NCI-H187 (cell line): ENCODE results near the gene LUC7L.
"Not testable (repeated sequence)": the region's sequence is repeated elsewhere in the genome, so short reads cannot be mapped to it uniquely, and the experiment has no call there.

Experiments used
- DNase-seq, 2 experiments: peaks; one replicate each; lab custom pipeline; 2025; lab: John Stamatoyannopoulos, UW

The LUC7L gene, protein sequence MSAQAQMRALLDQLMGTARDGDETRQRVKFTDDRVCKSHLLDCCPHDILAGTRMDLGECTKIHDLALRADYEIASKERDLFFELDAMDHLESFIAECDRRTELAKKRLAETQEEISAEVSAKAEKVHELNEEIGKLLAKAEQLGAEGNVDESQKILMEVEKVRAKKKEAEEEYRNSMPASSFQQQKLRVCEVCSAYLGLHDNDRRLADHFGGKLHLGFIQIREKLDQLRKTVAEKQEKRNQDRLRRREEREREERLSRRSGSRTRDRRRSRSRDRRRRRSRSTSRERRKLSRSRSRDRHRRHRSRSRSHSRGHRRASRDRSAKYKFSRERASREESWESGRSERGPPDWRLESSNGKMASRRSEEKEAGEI

DNA sequence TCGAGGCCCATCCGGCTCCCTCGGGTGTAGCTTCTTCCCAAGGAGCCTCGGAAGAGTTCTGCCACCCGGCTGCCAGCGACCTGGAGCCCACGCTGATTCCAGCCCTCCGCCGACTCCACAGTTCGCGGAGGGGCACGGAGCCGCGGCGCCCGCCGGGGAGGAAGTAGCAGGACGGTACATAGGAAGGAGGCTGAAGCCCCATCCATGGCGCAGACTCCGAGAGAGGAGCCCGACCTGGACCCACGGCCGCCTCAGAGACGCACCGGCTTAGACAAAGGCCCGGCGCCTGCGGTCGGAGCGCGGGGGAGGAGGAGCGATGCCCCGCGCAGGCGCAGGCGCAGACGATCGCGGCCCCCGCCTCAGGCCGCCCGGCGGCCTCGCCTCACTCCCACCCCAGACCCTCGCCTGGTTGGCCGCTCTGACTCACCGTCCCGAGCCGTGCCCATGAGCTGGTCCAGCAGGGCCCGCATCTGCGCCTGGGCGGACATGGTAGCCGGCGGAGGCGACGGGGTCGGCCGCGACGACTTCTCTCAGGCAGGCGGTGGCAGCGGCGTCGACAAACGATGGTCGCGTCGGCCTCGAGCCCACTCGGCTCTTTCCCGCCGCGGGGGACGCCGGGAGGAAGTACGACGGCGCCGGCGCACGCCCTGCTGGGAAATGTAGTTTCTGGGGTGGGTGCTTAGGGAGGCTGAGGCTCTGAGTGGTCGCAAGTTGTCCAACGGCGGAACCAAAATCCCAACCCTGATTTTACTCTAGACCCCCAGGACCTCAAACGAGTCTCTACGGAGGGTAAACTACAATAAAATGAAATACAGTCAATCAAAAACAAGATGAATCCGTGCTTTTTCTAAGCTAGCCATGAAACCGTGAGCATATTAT, at the start of gene LUC7L:
LUC7L (minus strand) TSS at position 598 of the 879 bp plus-strand sequence; CDS start at position 488, 110 bp downstream.
- DNase-seq: peak; percentile 88 to 95

DNA sequence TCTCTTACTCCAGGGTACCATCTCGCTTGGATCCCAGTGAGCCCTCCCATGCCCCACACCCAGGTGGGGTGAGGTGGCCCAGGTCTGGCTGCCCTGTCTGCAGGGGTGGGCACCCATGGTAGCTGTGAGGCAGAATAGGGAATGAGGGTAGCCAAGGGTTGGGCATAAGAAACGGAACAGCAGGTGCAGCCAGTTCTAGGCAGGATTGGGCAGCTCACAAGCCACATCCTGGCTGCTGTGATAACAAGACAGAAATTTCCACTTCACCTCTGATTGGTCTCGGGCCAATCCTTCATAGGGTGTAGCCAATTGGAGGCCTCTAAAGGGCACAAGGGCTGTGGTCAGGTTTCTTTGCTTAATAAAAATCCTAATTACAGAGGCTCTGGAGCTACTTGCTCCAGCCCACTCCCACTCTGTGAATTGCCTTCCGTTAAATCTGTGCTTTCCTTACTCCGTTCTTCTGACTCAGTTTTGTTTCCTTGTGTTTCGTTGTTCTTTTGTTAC, 49.7 kb upstream of the LUC7L start:
- no peak for DNase-seq

GRCh38 chr16:276426-277077, 47.3 kb upstream of the LUC7L start:
- no peak for DNase-seq

- no peak for DNase-seq
Measured at GRCh38 chr16:275786-276232, 46.6 kb upstream of the LUC7L start, which contains the start of gene RGS11. RGS11 (minus strand) TSS chr16:275944; CDS start chr16:275911, 33 bp downstream.

DNA sequence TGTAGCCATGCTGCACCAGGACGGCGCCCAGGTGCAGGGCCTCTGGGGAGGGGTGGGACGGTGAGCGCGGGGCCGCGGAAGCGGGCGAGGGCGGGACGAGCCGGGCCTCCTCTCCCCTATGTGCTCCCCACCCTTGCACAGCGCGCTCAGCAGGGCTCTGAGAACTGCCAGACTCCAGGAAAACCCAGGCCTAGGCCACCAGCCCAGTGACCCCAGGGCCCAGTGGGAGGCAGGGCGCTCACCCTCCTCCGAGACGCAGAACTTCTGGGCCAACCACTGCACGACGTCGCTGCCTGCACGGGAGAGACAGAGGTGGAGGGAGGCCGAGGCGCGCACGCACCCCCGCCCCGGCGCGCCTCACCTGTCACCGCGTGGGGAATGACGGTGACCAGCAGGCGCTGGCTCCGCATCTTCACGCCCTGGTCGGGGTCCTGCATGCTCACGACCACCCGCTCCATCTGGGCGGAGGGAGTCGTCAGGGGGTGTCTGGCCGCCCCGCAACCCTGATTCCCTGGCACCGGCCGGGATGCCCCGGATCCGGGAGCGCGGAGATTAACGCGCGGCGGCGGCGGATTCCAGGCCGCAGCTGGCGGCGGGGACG, 45.9 kb upstream of the LUC7L start:
- DNase-seq: no peak

DNA sequence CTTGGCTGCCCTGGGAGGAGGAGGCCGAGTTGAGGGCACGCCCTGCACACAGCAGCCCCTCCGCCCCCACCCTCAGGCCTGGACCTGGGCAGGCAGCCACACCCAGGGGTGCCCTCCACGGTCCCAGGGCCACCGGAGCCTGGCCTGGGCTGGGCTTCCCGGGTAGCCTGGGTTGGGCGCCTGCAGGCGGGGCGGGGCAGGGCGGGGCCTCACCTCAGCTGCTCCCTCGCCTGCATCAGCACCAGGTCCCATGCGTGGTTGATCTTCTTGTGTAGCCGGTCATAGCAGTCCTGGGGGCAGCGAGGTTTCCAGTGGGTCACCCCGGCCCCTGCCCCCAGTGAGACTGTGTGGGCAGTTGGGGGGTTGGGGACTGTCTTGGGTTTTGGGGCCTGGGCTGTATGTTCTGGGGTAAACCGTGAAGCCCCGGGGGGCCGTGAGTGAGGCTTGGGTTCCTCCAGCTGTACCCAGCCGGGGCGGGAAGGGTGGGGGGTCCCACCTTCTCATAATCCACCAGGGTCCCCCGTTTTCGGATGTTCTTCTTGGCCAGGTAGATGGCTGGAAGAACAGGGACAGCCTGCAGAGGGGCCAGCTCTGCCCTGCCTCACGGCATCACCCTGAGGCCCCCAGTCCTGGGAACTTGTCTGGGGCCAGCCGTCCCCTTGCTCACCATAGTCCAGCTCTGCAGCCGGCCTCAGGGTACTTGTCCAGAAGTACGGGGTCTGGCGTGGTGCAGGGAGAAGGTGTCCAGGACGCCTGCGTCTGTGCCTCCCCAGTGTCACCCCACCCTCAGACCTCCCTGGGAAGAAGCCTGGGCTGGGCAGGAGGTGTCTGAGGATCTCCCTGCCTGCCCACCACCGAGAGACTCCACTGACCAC, 44.5 kb upstream of the LUC7L start:
- DNase-seq: no peak

- no peak for DNase-seq
Measured at GRCh38 chr16:272633-273546, 43.6 kb upstream of the LUC7L start.

DNA sequence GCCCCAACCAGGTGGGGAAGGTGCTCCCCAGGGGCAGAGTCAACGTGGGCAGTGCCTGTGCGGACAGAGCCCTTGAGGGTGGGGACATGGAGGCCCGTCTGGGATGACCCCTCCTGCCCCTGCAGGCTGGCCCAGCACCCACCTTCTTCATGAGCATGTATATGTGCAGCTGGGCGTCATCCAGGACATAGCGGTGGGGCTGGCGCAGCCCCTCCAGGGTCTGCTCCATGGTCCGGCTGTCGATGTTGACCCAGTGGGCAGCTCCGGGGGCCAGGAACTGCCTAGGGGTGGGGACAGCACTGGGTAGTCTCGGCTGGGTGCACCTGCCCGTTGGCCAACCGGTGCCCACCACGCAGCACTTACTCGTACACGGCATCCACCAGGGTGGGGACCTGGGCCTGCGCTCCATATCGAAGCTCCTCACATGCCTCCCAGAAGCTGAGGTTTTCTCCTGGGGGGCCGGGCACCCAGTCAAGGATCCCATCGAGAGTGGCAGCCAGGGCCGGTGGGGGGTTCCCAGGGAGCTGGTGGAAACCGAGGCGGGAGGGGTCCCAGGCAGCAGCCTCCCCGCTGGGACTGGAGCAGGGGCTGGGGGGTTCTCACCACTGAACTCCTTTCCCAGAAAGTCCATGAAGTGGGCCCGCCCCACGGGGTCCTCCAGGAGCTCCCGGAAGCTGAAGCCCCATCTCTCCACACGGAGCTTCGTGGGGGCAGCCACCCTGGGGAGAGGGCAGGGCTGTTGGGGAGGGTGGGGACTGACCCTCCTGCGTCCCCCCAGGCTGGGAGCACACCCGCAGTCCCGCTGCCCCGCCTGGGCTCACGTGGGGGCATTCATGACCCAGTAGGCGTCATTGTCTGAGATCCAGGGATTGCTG, 41.4 kb upstream of the LUC7L start:
- DNase-seq: no peak

DNA sequence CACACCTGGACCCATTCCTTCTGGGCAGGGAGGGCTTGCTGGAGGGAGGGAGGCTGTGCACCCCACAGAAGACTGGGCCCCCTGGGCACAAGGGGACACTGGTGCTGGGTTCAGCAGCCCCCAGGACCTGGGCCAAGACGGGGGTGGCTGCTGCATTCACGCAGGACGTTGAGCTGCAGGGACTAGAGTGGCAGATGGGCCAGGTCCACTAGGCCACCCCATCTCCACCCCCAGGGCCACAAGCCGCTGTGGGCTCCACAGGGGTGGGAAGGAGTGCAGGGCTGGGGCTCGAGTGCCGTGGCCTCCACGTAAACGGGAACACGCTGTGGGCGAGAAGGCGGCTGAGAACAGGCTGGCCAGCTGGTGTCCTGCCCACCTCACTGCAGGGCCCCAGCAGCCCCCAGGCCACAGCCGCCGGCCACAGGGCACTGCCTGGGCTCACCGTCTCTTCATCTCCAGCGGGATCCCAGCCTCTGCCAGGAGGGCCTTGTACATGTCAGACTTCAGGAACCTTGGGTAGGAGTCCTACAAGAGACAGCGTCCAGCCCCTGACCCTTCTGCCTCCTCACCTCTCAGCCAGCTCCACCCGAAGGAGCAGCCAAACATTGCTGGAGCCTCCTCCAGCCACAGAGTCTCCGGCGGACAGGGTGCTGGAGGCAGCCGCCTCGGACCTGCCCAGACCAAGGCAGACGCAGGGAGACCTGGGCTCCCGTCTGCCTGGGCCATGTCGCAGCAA, 40.0 kb upstream of the LUC7L start:
- no peak for DNase-seq

DNA sequence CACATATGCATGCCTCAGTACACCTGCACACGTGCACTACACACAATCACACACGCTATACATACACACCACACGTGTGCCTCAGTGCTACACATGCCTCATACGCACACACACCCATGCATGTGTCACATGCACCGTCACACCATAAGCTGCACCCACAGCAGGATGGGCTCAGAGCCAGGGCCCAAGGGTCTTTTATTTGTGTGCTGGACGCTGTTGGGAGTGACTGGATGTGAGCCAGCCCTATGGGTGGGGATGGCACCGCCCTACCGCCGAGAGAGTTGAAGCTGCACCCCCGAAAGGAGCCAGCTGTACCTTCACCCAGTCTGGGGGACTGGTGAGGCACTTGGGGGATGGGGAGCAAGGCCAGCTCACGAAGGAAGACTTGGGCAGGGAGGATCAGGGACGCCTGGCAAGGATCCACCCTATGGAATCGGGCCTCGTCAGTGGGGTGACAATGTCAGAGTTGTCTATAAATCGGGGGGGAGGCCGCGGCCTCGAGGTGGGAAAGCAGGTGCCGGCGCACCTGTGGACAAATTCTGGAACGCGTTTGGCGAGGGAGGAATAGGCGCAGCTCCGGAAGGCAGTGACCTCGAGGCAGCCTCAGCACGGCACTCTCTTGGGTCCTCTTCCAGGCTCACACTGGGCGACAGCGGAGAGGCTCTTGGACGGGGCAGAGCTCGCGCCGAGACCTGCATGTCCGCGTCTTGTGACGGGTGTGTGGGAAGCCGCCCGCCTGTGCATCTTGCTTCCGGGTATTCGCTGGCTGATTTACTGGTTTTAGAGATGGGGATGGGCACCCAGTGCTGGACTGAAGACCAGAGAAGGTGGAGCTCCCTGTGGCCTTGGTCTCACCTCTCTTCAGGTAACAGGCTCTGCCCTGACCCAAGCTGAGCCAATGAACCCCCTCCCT, 39.1 kb upstream of the LUC7L start:
- DNase-seq: no peak

DNA sequence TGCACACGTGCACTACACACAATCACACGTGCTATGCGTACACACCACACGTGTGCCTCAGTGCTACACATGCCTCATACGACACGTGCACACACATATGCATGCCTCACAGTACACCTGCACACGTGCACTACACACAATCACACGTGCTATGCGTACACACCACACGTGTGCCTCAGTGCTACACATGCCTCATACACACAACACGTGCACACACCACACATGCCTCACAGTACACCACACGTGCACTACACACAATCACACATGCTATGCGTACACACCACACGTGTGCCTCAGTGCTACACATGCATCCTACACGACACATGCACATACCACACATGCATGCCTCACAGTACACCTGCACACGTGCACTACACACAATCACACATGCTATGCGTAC, 38.3 kb upstream of the LUC7L start:
- DNase-seq: not testable (repeated sequence)

GRCh38 chr16:266258-267164, 37.3 kb upstream of the LUC7L start:
- DNase-seq: no peak

GRCh38 chr16:265711-266110, 36.5 kb upstream of the LUC7L start:
- no peak for DNase-seq

- DNase-seq: no peak
Measured at GRCh38 chr16:265002-265529, 35.8 kb upstream of the LUC7L start.

DNA sequence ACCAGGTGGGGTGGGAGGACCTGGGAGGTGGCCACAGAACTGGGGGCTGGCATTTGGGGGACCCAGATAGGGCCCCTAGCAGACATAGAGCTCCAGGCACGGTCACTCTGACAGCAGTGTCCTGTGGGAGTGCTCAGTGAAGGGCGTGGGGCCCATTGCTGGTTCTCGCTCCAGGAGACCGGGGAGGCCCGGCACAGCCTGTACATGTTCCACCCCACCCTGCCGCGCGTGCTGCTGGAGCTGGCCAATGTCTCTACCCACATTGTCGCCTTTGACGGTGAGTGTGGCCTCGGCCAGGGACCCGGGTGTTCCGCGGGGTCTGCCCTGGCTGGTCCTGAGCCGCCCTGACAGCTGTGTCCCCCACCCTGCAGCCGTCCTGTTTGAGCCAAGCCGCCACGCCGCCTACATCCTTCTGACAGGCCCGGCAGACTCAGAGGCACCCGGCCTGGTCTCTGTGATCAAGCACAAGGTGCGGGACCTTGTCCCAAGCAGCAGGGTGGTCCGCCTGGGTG, 35.2 kb upstream of the LUC7L start:
- no peak for DNase-seq
